GM13976 (cell line): ENCODE results near the gene RNF4.

Source experiments
- DNase-seq: peaks from one replicate; pipeline ENCODE4 v3.0.0; 2012; ENCODE audit warnings: low spot score
- CTCF ChIP-seq: IDR thresholded peaks from 2 replicates; pipeline ENCODE4 v1.5.1; 2012; ENCODE audit warnings: borderline replicate concordance, mild to moderate bottlenecking; ENCODE audit not compliant: insufficient read depth; ENCODE audit errors: extremely low read depth, missing control alignments, control extremely low read depth
- in situ Hi-C: fragments of 300-500 bp; cut with MboI; formaldehyde crosslinking; loops from one replicate; pipeline ENCODE4 v1.12.0; 2022; ENCODE audit warnings: low sequenced_read_pairs, mixed read lengths, inconsistent platforms; ENCODE audit not compliant: unreplicated experiment

Gene RNF4

GRCh38 chr4:2449511-2450392 is 19.2 kb upstream of the RNF4 start:
- TF ChIP-seq CTCF, result no peak
- DNase-seq, result no peak
- in situ Hi-C loops, result no loop called here

GRCh38 chr4:2450394-2451035 is 18.4 kb upstream of the RNF4 start:
- TF ChIP-seq CTCF, result no peak
- in situ Hi-C loops, result no loop called here
- no peak for DNase-seq

GRCh38 chr4:2451036-2451520 is 17.8 kb upstream of the RNF4 start:
- no peak for DNase-seq
- no peak for TF ChIP-seq CTCF
- in situ Hi-C loops, result no loop called here

GRCh38 chr4:2451821-2452785 is 16.8 kb upstream of the RNF4 start:
- DNase-seq, result no peak
- in situ Hi-C loops, result no loop called here
- TF ChIP-seq CTCF, result no peak

GRCh38 chr4:2457481-2458295 is 11.2 kb upstream of the RNF4 start:
- in situ Hi-C loops, result no loop called here
- no peak for TF ChIP-seq CTCF
- DNase-seq, result no peak
